HepG2 (cell line): ENCODE data around the gene MPP3. TPM values are rescaled to one million over a fixed set of nuclear protein-coding genes. Genes with fewer than 3 reads are reported as not detected.
A peak's percentile ranks its signal among the peaks of the same experiment; 100 is the strongest.

Experiments
- ATF7 ChIP-seq, 2 experiments: fragments of 450-650 bp in 1 of 2; sonication (generic) in 1 of 2; formaldehyde crosslinking in 1 of 2; IDR thresholded peaks; 2 replicates each; pipeline versions ENCODE4 v1.4.0 to v1.6.1; 2016 to 2020; ENCODE audit warnings: antibody characterized with exemption in 1 of 2, mild to moderate bottlenecking in 1 of 2, missing genetic modification reagents in 1 of 2
- CBX1 ChIP-seq: IDR thresholded peaks from one replicate; pipeline ENCODE4 v1.6.1; 2016; ENCODE audit warnings: antibody characterized with exemption, low read depth
- EP300 ChIP-seq, 3 experiments: sonication (generic) in 1 of 3; formaldehyde crosslinking in 1 of 3; IDR thresholded peaks; 2 replicates each; pipeline versions ENCODE4 v1.5.1 to v1.6.1; 2011 to 2020; ENCODE audit warnings: low read depth in 2 of 3, low read length in 2 of 3, borderline replicate concordance in 1 of 3, improper control_type of control experiment in 1 of 3, mild to moderate bottlenecking in 1 of 3, missing genetic modification reagents in 1 of 3, moderate library complexity in 1 of 3
- FOXA3 ChIP-seq: IDR thresholded peaks from 2 replicates; pipeline ENCODE4 v1.6.1; 2016; ENCODE audit warnings: missing genetic modification reagents, missing compliant biosample characterization
- HOXA5 ChIP-seq: sonication (generic); formaldehyde crosslinking; IDR thresholded peaks from 2 replicates; pipeline ENCODE4 v1.4.0; 2020; ENCODE audit warnings: missing genetic modification reagents
- JUN ChIP-seq: sonication (generic); formaldehyde crosslinking; IDR thresholded peaks from 2 replicates; pipeline ENCODE4 v1.4.0; 2020; ENCODE audit warnings: mild to moderate bottlenecking, missing genetic modification reagents
- MED8 ChIP-seq: sonication (generic); formaldehyde crosslinking; IDR thresholded peaks from 2 replicates; pipeline ENCODE4 v1.8.1; 2023; ENCODE audit warnings: mild to moderate bottlenecking, missing genetic modification reagents; ENCODE audit not compliant: insufficient replicate concordance
- PAXIP1 ChIP-seq: sonication (generic); formaldehyde crosslinking; conservative IDR thresholded peaks from 2 replicates; pipeline ENCODE4 v1.4.0; 2020; ENCODE audit warnings: mild to moderate bottlenecking, missing genetic modification reagents, moderate library complexity
- PHF21A ChIP-seq: sonication (generic); formaldehyde crosslinking; IDR thresholded peaks from 2 replicates; pipeline ENCODE4 v1.5.0; 2020; ENCODE audit warnings: mild to moderate bottlenecking, missing genetic modification reagents
- SETDB1 ChIP-seq: sonication (generic); formaldehyde crosslinking; IDR thresholded peaks from 2 replicates; pipeline ENCODE4 v1.5.1; 2020; ENCODE audit warnings: missing genetic modification reagents, mild to moderate bottlenecking, borderline replicate concordance
- YY1 ChIP-seq: IDR thresholded peaks from 2 replicates; pipeline ENCODE4 v1.6.1; 2011; ENCODE audit warnings: low read length, low read depth, moderate library complexity, mild to moderate bottlenecking; ENCODE audit not compliant: insufficient read depth, insufficient replicate concordance
- ZFP36L1 ChIP-seq: sonication (generic); formaldehyde crosslinking; IDR thresholded peaks from 2 replicates; pipeline ENCODE4 v1.8.0; 2022; ENCODE audit warnings: mild to moderate bottlenecking, missing genetic modification reagents, moderate library complexity
- ZNF180 ChIP-seq: sonication (generic); formaldehyde crosslinking; IDR thresholded peaks from 2 replicates; pipeline ENCODE4 v1.4.0; 2020; ENCODE audit warnings: low read depth, missing genetic modification reagents, borderline replicate concordance
- ZNF276 ChIP-seq: sonication (generic); formaldehyde crosslinking; IDR thresholded peaks from 2 replicates; pipeline ENCODE4 v1.4.0; 2020; ENCODE audit warnings: mild to moderate bottlenecking, low read depth, missing genetic modification reagents
- ZNF362 ChIP-seq: sonication (generic); formaldehyde crosslinking; IDR thresholded peaks from 2 replicates; pipeline ENCODE4 v1.4.0; 2020; ENCODE audit warnings: missing genetic modification reagents, mild to moderate bottlenecking, borderline replicate concordance
- ZNF562 ChIP-seq: sonication (generic); formaldehyde crosslinking; IDR thresholded peaks from 2 replicates; pipeline ENCODE4 v1.8.0; 2022; ENCODE audit warnings: missing genetic modification reagents, borderline replicate concordance
- ZNF724P ChIP-seq: sonication (generic); formaldehyde crosslinking; IDR thresholded peaks from 2 replicates; pipeline ENCODE4 v1.8.0; 2022; ENCODE audit warnings: missing genetic modification reagents, borderline replicate concordance
- ZNF773 ChIP-seq: sonication (generic); formaldehyde crosslinking; IDR thresholded peaks from 2 replicates; pipeline ENCODE4 v1.4.0; 2020; ENCODE audit warnings: missing genetic modification reagents, borderline replicate concordance
- ZSCAN20 ChIP-seq: sonication (generic); formaldehyde crosslinking; IDR thresholded peaks from 2 replicates; pipeline ENCODE4 v1.4.0; 2020; ENCODE audit warnings: missing genetic modification reagents, mild to moderate bottlenecking, borderline replicate concordance
- polyA plus RNA-seq, 8 experiments: library from polyadenylated mRNA; depleted of rRNA in 3 of 8; stranded (reverse) in 7 of 8; unstranded in 1 of 8; fragments of >200 nt; fragmentation: Illumina TruSeq in 4 of 8; extraction: Trizol in 4 of 8; gene quantifications; 2 replicates each; pipeline versions ENCODE4 v1.2.1 to v1.2.3, GENCODE V29; 2011 to 2016; ENCODE audit warnings: low read depth in 4 of 8, missing spikeins in 1 of 8, mixed read lengths in 1 of 8; ENCODE audit not compliant: insufficient read depth in 1 of 8
- total RNA-seq, 5 experiments: library from RNA; depleted of rRNA; stranded (reverse); fragments of >200 nt; fragmentation: Illumina TruSeq; extraction: Trizol; gene quantifications; 2 replicates each; pipeline ENCODE4 v1.2.3, GENCODE V29; 2016; ENCODE audit warnings: low read depth in 1 of 5

MPP3 gene
- total and polyA plus RNA-seq, 2 of the 13 experiments (the other 11 are each of a cell fraction or from before 2014, with no cell fraction given): 0.91 to 1.8 TPM

- TF ChIP-seq PAXIP1: no peak
- no peak for TF ChIP-seq JUN (CRISPR knock-in tag)
- no peak; the same call in 1 of the 2 replicates for TF ChIP-seq PHF21A (CRISPR knock-in tag)
- no peak for TF ChIP-seq ATF7 (IDR thresholded peaks at IDR 0.05)
- TF ChIP-seq ATF7 (CRISPR knock-in tag; IDR thresholded peaks at IDR 0.05): no peak
- no peak for TF ChIP-seq MED8
- TF ChIP-seq EP300 (IDR thresholded peaks at IDR 0.05; ENCODE audit: low read depth in 2 of 2, low read length in 2 of 2): no peak
- TF ChIP-seq EP300 (CRISPR knock-in tag; IDR thresholded peaks at IDR 0.05; ENCODE audit: borderline replicate concordance): no peak
- no peak for TF ChIP-seq CBX1
- no peak for TF ChIP-seq ZNF562 (CRISPR knock-in tag)
- peak; percentile 69 for TF ChIP-seq FOXA3
- no peak for TF ChIP-seq ZFP36L1 (CRISPR knock-in tag)
- TF ChIP-seq YY1: peak; percentile 75
- no peak for TF ChIP-seq ZNF180 (CRISPR knock-in tag)
- no peak for TF ChIP-seq HOXA5 (CRISPR knock-in tag)
- no peak for TF ChIP-seq ZSCAN20
- TF ChIP-seq ZNF362 (CRISPR knock-in tag): peak; percentile 35; the same call in 1 of the 2 replicates
- peak; percentile 78; the same call in 1 of the 2 replicates for TF ChIP-seq ZNF724P (CRISPR knock-in tag)
- no peak for TF ChIP-seq ZNF773 (CRISPR knock-in tag)
- no peak for TF ChIP-seq ZNF276 (CRISPR knock-in tag)
- no peak for TF ChIP-seq SETDB1 (CRISPR knock-in tag)
These were observed 72.6 kb downstream of the MPP3 start (continued) for GRCh38 chr17:43760254-43760852.
